CD4-positive, alpha-beta T cell treated with Interleukin-17A for 1 hour (primary cell): ENCODE data around the gene ELOF1.
A peak's percentile ranks its signal among the peaks of the same experiment; 100 is the strongest.
"Not testable (repeated sequence)": the region's sequence is repeated elsewhere in the genome, so short reads cannot be mapped to it uniquely, and the experiment has no call there.

ENCODE experiments used
- DNase-seq: peaks from one replicate; pipeline ENCODE4 v3.0.0-alpha.2; 2020

ELOF1 gene

DNA sequence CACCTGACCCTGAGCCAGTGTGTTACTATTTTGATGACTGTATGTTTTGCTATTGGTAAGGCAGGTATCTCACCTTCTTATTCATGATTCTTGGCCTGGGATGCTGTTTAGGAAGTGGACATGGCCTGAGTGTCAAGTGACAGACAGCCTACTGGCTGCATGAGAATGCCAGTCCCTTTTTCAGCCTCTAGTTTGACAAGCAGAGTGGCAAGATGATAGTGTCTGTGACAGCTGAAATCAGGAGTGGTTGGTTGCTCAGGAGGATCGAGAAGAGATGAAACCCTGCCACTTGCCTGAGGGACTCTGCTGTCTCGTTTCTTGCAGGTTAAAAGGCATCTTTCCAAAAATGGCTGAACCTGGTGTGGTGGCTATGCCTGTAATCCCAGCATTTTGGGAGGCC, 7.1 kb upstream of the ELOF1 start:
- DNase-seq, result no peak

DNA sequence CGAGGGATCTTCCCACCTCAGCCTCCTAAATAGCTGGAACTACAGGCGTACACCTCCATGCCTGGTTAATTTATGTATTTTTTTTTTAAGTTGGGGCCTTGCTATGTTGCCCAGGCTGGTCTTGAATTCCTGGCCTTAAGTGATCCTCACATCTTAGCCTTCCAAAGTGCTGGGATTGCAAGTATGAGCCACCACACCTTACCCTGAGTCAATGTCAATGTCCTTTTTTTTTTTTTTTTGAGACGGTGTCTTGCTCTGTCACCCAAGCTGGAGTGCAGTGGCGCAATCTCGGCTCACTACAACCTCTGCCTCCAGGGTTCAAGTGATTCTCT, 6.6 kb upstream of the ELOF1 start:
- DNase-seq, result not testable (repeated sequence)

DNA sequence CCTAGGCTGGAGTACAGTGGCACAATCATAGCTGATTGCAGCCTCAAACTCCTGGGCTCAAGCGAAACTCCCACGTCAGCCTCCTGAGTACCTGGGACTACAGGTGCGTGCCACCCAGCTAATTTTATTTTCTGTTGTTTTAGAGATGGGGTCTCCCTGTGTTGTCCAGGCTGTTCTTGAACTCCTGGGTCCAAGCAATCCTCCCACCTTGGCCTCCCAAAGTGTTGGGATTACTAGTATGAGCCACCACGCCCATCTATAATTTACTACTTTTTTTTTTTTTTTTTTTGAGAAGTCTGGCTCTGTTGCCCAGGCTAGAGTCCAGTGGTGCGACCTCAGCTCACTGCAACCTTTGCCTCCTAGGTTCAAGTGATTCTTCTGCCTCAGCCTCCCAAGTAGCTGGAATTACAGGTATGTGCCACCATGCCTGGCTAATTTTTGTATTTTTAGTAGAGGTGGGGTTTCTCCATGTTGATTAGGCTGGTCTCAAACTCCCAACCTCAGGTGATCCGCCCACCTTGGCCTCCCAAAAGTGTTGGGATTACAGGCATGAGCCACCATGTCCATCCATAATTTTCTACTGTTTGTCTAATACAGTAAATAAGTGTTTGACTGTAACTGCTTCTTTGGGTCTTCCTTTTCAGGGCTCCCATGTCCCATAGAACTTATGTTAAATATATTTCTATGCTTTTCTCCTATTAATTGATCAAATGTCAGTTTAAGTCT, 5.2 kb upstream of the ELOF1 start:
- DNase-seq, result not testable (repeated sequence)

DNA sequence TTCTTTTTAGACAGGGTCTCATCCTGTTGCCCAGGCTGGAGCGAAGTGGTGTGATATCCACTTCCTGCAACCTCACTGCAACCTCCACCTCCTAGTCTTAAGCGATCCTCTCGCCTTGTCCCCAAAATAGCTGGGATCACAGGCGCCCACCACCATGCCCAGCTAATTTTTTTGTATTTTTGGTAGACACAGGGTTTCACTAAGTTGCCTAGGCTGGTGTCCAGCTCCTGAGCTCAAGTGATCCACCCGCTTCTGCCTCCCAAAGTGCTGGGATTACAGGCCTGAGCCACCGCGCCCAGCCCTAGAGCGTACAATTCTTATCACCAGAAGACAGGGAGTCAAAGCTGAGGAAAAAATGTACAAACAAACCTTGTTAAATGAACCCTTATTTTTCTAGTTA, 4.5 kb upstream of the ELOF1 start:
- no peak for DNase-seq

DNA sequence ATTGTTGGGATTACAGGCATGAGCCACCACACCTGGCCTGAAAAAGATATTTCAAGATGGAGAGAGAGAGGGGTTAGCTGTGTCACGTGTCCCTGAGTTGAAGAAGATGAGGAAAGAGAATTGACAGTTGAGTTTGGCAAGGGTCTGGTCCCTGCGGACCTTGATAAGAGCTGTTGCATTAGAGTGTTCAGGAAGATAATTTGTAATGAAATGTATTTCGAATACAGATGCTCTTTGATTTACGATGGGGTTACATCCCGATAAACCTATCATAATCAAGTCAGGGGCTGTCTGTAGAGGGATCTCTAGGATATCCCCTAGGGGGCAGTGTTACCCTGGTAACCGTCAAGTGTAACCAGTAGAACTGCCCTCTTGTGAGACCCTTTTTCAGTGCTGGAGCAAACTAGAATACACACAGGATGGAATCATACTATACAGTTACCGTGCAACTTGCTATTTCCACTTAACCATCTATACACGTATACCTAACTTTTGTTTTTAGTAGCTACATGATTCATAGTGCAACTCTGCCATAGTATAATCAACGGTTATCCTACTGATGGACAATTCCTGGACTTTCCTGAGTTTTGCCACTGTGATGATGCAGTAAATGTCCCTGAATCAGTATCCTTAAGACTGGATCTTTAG, 1.5 kb upstream of the ELOF1 start:
- peak; percentile 84 for DNase-seq

DNA sequence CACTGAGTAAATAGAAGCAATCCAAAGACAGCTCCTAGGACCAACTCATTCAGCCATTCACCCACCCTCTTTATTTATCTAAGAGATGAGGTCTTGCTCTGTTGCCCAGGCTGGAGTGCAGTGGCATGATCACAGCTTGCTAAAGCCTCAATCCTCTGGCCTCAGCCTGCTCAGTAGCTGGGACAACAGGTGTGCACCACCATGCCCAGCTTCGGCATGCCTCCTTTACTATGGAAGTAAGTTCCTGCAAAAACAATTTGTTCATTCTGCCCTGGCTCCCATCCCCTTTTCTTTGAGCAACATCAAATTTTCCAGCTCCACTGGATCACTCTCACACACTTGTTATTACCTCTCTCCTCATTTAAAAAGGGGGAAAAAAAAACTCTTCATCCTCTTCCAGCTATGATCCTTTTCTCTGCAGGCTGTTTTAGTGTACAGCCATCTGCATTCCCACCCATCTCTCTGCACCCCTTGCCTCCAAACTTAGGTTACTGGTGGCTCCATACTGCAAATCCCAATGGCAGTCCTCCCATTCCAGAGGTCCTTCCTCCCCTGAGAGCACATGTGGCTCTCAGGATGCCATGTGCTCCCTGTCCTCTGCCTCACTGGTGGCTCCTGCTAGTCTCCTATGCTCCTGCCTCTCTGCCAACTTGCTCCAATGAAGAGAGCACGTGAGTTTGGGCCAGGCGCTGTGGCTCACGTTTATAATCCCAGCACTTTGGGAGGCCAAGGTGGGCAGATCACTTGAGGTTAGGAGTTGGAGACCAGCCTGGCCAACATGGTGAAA, 2.2 kb downstream of the ELOF1 start:
- no peak for DNase-seq

DNA sequence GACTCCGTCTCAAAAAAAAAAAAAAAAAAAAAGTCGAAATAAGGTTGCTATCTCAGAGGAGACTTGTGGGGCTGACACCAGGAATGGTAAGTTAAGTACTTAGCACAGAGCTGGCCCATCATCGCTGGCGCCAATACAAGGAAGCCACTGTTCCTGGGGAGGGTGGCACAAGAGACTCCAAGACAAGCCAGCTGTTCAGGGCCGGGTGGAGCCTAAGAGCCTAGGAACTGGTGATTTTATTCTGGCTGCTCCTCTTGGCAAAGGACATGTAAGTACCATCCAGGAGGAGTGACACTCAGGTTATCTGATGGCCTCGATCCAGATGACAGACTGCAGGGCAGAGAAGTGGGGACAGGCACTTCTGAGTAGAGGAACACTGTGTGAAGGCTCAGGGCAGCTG, 3.8 kb downstream of the ELOF1 start:
- DNase-seq, result no peak

DNA sequence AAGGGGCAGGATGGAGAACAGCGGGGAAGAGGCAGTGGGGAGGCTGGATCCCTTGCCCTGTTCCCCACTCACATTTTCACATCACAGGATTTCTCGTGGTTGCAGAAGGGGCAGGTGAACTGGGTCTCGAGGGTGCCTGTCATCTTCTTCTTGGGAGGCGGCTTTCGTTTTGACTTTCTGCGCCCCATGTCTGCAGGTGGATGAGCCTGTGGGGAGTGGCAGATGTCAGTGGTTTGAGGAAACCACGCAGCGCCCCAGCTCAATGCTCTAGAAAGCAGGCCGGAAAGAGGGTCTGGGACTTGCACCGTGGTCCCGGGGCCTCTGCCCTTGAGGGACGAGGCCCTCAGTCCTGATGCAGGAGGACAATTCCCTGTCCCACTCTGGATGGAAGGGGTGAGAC, 4.9 kb downstream of the ELOF1 start:
- no peak for DNase-seq

DNA sequence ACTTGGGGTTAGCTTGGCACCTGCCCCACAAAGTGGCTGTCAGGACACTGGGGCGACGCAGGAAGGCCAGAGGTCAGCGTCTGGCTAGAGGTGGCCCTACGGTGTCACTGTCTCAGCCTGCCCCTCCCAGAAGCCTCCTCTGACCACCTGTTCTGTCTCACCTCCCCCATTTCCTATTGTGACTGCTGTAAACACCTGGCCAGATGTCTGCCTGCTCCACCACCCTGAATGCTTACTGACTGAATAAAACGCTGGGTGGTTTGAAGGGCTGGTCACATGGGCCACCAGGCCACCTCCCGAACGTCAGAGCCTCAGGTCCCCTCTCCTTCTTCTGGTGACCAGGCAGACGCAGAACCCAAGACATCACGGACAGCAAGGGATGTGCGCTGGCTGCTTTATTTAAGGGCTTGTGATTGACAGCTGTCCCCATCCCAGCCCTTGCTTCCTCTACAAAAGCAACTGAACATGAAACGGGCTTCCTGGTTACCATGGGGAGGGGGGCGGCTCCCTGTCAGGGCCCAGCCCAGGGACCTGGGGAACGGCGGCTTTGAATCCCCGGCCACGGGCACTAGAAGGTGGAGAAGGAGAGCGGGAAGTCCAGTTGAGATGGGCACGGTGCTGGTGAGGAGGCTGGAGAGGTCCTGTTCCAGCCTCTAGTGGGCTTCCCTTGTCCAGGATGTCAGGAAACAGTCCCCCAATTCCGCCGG, 6.2 kb downstream of the ELOF1 start:
- DNase-seq, result no peak

DNA sequence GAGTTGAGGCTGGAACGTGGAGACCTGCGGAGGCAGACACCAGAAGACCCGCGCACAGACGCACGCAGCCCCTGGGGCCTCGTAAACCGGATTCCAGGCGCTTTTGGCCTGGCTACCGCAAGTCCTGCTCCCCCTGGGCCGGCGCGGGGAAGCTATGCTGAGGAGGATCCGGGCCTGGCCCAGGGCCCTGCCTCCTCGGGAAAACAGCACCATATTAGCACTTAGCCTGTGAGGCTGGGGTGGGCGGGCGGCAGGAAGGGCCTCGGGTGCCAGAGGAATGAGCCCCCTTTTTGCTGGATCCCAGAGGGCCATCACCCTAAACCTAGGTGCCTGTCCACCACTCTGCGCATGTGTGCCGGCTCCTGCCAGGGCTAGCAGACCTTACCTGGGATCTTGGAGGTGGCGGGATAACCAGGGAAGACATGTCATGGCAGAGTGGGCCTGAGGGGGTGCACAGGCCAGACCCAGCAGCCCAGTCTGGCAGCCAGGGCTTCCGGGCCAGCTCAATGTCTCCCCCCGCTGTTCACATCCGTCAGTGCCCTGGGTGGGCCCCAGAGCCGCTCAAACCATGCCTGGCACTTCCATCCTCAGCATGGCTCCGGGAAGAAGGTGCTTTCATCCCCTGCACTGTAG, 7.3 kb downstream of the ELOF1 start:
- DNase-seq, result no peak

DNA sequence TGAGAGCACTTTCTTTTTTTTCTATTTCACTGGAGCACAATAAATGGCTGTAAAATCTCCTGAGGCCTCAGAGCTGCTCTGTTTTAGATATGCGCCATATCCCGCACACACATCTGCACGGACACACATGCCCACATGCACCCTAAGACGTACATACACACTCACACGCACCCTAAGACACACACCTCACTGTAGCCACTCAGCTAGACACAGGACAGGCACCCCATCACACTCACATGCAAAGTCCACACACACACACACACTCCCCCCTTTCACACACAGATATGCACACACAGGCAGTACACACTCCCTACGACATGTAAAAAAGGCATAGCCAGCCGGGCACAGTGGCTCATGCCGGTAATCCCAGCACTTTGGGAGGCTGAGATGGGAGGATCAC, 8.8 kb downstream of the ELOF1 start:
- DNase-seq, result no peak

DNA sequence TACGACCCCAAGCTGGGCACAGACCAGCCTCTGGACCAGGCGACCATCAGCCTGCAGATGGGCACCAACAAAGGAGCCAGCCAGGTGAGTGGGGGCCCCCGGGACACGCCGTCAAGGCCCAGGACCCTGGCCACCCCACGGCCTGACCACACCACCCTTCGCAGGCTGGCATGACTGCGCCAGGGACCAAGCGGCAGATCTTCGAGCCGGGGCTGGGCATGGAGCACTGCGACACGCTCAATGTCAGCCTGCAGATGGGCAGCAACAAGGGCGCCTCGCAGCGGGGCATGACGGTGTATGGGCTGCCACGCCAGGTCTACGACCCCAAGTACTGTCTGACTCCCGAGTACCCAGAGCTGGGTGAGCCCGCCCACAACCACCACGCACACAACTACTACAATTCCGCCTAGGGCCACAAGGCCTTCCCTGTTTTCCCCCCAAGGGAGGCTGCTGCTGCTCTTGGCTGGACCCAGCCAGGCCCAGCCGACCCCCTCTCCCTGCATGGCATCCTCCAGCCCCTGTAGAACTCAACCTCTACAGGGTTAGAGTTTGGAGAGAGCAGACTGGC, 9.6 kb downstream of the ELOF1 start:
- no peak for DNase-seq

DNA sequence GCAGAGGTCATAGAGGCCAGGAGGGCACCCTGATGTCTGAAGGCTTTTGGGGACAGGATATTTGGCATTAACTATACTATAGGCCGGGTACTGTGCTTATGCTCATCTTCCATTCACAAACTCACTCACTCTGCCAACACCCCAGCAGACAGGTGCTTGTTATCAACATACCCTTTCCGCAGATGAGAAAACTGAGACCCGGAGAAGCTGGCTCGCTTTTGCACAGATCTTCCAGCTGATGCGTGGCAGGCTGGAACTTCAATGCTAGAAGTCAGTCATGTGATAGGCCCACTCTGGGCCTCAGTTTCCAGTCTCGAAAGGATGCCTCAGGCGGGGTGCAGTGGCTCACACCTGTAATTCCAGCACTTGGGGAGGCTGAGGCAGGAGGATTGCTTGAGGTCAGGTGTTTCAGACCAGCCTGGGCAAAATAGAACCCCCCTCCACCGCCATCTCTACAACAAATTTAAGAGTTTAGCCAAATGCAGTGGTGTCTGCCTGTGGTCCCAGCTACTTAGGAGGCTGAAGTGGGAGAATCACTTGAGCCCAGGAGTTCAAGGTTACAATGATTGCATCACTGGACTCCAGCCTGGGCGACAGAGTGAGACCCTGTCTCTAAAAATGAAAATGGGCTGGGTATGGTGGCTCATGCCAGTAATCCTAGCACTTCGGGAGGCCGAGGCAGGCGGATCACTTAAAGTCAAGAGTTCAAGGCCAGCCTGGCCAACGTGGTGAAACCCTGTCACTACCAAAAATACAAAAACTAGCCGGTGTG, 10.9 kb downstream of the ELOF1 start:
- DNase-seq, result no peak

DNA sequence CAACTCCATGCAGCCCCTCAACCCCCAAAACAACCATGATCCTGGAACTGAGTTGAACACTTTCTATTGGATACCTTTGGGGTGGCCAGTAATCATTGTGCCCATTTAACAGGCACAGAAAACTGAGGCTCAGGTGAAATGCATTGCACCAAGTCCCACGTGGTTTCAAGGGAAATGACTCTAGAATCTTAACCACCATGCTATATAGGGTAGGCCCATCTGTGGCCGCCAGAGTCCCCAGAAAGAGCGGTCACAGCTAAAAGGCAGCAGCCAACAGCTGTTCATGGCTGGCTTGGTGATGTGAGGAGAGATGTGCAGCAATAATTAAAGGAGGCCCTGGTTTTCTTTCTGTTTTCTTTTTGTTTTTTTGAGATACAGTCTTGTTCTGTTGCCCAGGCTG, 17.8 kb downstream of the ELOF1 start:
- DNase-seq, result no peak

DNA sequence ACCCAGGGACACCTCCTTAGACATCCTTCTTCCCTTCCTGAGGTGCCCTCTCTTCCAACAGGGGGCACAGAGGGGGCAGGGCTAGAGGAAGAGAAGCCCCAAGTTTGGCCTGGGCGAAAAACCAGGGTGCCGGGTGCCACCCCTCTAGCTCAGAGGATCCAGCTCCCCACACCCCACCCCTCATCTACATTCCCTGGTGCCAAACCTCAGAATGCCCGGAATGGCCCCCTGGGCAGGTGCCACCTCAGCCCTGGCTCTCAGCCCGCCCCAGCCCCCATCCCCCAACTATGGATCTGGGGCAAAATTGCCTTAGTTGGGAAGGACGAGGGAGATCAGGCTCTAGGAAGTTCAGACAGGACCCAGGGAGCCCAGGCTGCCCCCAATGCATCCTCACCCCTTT, 18.4 kb downstream of the ELOF1 start:
- no peak for DNase-seq

DNA sequence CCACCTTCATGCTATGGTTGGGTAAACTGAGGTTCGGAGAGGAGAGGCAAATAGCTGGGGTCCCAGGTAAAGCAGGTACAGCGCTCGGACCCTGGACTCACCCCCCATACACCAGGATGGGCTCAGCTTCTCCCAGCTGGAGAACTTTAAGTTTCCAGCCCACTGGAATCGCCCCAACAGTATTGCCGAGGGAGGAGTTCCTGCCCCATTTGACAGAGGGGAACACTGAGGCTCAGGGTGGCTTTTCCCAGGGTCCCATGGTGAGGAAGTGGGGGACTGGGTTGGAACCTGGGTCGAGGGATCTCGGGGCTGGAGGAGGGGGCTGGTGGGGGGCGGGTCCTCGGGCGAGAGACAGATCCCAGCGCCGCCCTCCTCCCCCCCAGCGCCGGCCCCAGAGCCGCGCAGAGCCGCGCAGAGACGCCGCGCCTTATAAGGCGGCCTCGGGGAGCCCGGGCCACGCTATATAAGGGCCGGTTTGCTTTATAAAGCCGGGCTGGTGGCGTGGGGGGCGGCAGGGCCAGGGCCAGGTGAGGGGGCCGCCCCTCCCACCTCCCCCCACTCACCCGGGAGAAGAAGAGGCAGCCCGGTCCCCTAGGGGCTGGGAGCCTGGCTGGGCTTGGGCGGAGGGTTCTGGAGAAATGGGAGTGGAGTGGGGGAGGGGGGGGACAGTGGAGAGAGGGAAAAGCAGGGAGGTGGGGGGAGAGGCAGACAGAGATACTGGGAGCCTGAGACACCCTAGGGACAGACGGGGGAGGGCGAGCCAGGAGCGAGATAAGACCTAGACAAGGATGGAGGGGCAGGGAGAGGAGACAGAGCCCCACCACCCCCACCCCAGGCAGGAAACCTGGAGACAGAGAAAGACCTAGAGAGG, 19.3 kb downstream of the ELOF1 start:
- no peak for DNase-seq

DNA sequence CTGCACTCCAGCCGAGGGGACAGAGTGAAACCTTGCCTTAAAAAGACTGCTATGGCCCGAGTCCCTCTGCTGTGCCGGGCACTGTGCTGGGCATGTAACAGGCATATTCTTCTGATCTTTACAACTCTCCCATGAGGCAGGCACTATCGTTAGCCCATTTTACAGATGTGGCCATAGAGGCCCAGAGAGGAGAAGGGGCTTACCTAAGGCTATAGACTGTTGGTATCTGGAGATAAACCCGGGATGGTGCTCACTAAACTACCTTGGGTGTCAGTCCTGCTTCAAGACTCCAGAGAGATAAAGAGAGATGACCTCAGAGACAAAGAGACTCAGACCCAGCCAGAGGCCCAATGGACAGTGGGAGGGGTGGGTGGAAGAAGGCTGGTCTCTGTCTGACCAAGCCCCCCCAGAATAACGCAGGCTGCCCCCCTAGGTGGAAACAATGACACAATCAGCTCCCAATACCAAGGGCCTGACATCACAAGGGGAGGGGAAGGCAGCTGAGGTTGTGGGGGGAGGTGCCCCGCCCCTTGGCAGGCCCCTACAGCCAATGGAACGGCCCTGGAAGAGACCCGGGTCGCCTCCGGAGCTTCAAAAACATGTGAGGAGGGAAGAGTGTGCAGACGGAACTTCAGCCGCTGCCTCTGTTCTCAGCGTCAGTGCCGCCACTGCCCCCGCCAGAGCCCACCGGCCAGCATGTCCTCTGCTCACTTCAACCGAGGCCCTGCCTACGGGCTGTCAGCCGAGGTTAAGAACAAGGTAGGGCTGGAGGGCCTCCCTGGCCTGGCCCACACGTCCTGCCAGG, 20.6 kb downstream of the ELOF1 start, which contains the start of gene CNN1:
Gene CNN1, plus strand, starts transcription at position 620 of the 805 bp plus-strand sequence. Its CDS starts 77 bp downstream, at position 697.
- no peak for DNase-seq

DNA sequence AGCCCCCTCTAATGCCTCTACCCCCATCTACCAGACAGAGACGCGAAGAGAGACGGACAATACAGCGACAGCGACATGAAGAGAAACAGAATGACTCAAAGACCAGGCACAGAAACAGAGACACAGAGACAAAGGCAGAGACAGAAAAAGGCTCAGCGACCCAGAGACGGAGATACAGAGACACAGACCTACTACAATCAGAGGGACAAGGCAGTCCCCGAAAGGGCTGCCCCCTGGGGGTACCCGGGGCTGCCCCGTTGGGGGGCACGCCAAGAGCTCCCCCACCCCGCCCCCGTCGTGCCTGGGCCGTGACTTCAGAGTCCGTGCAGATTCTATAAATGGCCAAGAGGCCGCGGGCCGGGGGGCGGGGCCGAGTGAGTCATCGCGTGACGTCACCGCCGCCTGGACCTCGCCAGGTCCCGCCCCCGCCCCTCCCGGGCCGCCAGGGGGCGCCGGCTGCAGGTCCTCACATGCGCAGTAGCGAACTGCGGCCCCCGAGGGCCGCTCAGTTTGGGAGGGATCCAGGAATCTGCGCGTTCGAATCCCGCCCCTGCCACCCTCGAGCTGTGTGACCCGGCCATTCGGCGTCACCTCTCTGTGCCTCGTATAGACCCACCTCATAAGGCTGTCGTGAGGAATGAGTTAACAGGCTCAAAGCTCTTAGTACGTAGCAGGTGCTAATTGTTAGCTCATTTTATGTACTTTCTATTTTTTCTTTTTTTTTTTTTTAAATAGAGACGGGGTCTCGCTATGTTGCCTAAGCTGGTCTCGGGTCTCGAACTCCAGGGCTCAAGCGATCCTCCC, 23.0 kb downstream of the ELOF1 start:
- peak; percentile 87 for DNase-seq

DNA sequence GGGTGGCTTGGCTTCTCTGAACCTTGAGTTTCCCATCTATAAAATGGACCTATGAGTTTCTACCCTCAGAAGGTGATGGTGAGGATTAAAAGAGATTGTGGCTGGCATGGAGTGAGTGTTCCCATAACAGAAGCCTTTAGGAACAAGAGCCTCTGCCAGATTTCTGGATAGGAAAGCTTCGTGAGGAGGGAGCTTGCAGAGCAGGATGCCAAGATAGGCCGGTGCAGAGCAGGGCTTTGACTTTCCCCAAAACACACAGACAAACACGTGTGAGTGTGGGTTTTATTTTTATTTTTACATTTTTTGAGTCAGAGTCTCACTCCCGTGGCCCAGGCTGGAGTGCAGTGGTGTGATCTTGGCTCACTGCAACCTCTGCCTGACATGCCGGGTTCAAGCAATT, 24.1 kb downstream of the ELOF1 start:
- DNase-seq, result no peak
